GM19468 (cell line): ENCODE data around the gene FEZ2.

ENCODE experiments used
- ATAC-seq: cut with Tn5 transposase; IDR thresholded peaks from one replicate; pipeline ENCODE4 v1.9.1; 2021; ENCODE audit warnings: mild to moderate bottlenecking, moderate library complexity, moderate number of reproducible peaks; ENCODE audit not compliant: unreplicated experiment; ENCODE audit errors: extremely low read depth

The FEZ2 gene

GRCh38 chr2:36536776-36537175 is 61.2 kb downstream of the FEZ2 start:
- no peak for ATAC-seq

- ATAC-seq: no peak
These were observed 62.9 kb downstream of the FEZ2 start for GRCh38 chr2:36535099-36535498.

- no peak for ATAC-seq
These were observed 63.6 kb downstream of the FEZ2 start for GRCh38 chr2:36534275-36534799.

GRCh38 chr2:36530983-36531354 is 67.0 kb downstream of the FEZ2 start:
- ATAC-seq: no peak

- ATAC-seq: peak; percentile 53
These were observed 67.6 kb downstream of the FEZ2 start for GRCh38 chr2:36530178-36530982.

- no peak for ATAC-seq
These were observed 69.1 kb downstream of the FEZ2 start for GRCh38 chr2:36528766-36529392.

GRCh38 chr2:36528274-36528673 is 69.7 kb downstream of the FEZ2 start:
- ATAC-seq: peak; percentile 82

GRCh38 chr2:36526226-36526625 is 71.7 kb downstream of the FEZ2 start:
- no peak for ATAC-seq

- ATAC-seq: no peak
These were observed 72.7 kb downstream of the FEZ2 start for GRCh38 chr2:36525245-36525644.

DNA sequence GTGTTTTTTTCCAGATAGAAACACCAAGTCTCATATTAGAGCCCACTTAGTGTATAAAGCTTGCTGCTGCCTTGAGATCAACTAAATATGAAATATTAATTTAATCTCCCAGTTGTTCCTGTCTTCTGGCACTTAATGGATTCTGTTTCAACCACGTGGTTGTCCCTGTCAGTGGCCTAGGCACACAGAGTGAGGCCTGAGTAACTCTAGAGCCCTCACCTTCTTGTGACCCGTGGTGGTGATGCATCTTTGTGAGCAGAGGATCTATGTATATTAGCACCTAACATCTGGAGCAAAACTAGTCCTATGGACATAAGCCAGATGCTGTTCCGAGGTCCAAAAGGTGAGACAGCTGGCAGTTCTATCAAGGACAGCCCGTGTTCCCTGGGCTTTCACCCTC is 74.8 kb downstream of the FEZ2 start:
- no peak for ATAC-seq

DNA sequence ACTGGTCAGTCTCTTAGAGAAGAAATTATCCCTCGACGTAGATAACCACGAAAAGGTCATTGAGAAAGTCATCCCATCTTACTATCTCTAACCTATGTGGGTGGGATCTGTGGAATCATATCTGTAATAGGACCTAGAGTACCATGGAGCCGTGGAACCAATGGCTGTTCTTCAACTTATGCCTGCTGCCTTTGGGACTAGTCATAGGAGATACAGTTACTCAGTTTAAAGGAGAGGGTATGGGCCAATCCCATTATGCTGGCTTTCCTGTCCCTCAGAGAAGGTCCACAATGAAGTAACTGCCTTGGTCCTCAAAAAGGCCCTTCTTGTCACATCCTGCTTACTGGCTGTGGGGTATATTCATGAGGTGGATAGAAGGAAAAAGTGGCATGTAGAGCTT is 77.5 kb downstream of the FEZ2 start:
- ATAC-seq: no peak

DNA sequence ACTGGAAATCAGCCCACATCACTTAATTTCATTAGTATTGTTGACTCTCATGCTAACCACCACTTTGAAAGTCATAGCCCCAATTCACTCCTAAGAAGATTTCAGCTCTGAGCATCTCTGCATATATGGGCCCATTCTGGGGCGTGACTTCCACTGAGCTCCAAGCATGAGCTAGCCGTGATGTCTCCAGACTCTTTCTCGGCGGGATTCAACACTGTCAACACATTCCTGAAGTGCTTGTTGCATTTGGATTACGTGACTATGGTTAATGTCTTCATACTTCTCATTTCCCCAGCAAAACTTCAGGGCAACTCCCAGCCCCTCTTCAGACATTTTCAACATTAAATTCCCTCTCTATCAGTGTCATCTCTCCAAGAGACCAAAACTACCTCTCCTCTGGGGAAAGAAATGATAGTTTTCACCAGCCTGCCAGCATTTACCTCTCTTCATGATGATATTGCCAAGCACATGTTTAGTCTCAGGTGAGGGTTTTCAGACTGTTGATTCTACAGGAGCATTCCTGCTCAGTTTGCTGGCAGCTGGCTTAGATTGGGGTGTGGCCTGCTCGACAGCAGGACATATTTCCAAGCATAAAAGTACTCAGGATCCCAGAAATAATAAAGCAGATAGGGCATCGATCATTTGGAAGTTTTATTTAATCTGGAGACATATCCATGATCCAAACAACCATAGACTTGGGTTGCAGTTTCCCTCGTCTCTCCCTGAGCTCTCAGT is 81.7 kb downstream of the FEZ2 start:
- no peak for ATAC-seq

- no peak for ATAC-seq
These were observed 82.4 kb downstream of the FEZ2 start for GRCh38 chr2:36515538-36515937.

DNA sequence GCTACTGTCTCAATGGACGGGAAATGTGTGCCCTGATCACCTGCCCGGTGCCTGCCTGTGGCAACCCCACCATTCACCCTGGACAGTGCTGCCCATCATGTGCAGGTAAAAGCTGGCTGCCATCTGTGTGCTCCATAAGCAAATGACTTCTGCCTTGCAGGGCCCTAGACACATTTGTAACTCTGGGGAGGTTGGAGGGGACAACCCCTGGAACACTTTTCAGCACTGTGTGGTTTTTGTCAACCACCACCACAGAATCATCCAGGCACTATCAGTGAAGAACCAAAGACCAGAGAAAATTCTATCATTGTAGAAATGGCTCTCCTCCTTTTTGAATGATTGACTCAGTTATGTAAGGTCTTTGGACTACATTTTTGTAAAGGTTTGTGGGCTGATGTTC is 84.3 kb downstream of the FEZ2 start:
- no peak for ATAC-seq

DNA sequence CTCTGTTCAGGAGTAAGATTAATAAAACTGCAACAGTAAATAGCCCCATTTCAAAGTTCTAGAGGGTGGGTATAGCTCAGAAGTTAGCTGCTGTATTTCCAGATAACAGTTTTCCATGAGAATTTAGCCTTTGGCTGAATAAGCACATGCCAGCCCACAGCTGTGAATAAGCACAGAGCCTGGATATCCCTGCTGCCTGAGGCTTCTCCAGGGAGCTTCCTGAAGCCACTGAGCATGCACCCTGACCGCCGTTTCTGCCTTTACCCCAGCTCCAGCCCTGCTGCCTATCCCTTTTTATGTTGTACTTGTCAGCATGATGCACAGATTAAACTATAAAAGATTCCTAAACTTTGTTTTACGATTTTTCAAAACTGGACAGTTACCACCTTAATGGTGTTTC is 85.3 kb downstream of the FEZ2 start:
- no peak for ATAC-seq

- ATAC-seq: no peak
These were observed 85.9 kb downstream of the FEZ2 start for GRCh38 chr2:36511858-36512603.

GRCh38 chr2:36509075-36509474 is 88.9 kb downstream of the FEZ2 start:
- no peak for ATAC-seq

DNA sequence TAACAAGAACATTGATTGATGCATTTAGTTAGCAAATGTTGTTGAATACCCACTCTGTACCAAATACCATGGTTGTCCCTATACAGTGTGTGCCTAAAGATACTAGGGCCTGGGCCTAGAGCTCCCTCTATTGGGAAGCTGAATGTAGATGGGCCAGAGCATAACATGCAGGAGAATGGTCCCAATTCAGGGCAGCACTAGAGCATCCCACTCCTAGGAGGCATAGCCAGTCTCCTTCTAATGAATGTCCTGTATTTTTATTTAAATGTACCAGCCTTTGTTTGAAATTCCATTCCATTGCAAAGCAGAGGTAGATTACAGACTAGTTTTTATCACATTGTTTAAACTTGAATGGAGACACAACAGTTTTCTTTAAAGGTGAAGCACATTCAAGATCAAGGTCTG is 90.6 kb downstream of the FEZ2 start:
- peak; percentile 72 for ATAC-seq
